Measurements from ENCODE around the gene HOXD13.

Gene HOXD13

DNA sequence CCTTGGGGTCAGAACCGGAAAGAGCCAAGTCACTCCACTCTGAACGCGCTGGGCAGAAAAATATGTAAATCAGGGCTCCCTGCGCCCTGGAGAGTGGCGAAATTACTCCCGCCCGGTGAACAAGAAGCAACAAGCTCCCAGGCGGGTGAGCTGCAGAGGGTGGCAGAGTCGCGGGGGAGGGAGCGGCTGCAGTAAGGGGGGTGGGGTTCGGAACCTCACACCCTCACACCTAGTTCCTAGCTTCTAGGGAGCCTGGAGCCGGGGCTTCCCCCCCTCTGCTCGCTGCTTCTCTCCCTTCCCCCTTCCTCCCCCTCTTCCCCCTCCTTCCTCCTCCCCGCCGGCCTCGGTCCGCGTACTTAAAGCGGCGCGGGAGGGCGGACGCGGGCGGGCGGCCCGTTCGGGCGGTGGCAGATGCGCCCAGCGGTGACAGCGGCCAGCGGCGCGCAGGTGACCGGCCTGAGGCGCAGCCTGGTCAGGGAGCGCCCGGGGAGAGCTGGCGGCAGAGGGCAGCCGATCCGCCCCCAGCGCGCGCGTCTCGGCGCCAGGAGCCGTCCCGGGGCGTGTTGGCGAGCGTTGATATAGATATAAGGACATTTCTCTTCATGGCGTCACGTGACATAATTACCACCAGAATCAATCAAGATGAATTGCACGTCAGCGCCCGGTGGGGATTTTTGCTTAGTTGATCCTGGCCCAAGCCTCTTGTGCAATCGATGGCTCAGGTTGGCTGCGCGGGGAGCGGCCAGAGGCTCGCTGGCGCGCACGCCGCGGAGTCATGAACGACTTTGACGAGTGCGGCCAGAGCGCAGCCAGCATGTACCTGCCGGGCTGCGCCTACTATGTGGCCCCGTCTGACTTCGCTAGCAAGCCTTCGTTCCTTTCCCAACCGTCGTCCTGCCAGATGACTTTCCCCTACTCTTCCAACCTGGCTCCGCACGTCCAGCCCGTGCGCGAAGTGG is 14.3 kb downstream of the HOXD13 start, which contains the start of gene HOXD11:
TSS of gene HOXD11 (plus strand) at position 700 of the 959 bp plus-strand sequence. CDS start at position 776, 76 bp downstream.
- DNase-seq (ENCODE audit: low read depth in 2 of 2), result no peak

DNA sequence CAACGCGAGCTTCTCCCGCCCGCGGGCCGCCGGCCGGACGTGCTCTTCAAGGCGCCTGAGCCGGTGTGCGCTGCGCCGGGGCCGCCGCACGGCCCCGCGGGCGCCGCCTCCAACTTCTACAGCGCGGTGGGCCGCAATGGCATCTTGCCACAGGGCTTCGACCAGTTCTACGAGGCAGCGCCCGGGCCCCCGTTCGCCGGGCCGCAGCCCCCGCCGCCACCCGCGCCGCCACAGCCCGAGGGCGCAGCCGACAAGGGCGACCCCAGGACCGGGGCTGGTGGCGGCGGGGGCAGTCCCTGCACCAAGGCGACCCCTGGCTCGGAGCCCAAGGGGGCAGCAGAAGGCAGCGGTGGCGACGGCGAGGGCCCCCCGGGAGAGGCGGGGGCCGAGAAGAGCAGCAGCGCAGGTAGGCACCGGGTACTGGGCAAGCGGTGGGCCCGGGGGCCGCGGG is 15.2 kb downstream of the HOXD13 start:
- DNase-seq (ENCODE audit: low read depth in 2 of 2), result no peak

DNA sequence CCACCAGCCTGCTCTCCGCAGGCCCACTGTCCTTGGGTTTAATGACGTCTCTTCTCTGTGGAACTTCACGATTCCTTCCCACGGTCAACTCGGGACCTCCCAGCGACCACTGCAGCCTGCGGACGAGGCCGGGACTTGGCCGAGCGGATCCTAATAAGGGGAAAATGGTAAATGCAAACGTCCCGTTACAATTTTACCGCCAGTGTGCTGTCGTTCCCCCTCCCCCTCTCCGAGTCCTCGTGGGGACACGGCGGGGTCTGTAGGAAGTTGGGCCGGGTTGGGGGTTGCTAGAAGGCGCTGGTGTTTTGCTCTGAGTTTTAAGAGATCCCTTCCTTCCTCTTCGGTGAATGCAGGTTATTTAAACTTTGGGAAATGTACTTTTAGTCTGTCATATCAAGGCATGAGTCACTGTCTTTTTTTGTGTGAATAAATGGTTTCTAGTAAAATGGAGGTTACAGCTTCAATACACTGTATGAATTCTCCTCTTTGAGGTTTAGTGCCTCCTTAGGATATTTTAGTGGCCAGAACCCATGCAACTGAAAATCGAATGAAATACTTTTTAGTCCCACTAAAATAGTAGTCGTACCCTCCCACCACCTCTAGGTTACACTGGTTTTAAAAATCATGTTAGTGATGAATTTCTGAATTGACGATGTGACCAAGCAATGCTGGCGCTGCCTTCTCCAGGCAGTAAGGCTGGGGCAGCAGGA is 16.8 kb downstream of the HOXD13 start:
- DNase-seq (ENCODE audit: low read depth in 2 of 2), result no peak

- DNase-seq (ENCODE audit: low read depth in 2 of 2), result no peak
These were observed 17.4 kb downstream of the HOXD13 start for GRCh38 chr2:176109946-176110345.

DNA sequence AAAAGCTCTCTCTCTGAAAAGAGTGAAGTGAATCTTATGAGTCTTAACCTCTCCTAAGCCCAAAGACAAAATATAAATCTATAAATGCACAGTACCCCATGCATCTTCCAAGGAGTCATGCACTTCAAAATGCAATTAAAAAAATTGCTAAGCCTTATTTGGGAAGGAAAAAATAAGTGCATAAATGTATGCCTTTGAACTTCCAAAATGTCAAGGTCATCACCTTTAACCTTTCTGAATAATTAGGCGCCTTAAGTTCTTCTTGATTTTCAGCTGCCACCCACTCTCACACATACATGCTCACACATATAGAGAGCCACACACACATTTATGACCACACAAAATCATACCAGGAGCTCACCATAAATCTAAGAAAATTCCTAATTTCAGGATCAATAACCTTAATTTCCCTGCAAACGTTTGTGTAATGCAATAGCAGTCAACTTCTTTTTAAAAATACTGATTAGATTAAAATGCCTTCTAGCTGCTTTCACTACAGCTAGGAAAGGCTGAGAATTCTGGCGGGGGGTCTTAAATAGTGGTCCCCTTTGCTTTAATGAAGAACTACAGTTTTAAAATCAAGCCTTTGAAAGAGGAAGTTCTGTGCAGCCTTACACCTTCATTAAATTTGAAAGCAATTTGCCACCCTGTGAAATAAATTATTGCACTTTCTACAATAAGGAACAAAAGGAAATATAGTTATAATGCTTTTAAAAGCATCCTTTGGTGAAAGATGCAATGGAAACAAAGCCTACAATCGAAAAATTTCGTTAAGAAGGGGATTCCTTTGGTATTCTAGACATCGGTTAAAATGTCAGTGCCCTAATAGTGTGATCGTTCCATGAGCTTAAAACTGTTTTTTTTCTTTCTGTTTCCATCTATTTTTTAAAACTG is 18.1 kb downstream of the HOXD13 start:
- no peak for DNase-seq (ENCODE audit: low read depth in 2 of 2)

GRCh38 chr2:176111309-176111663 is 18.8 kb downstream of the HOXD13 start:
- no peak for DNase-seq (ENCODE audit: low read depth in 2 of 2)

DNA sequence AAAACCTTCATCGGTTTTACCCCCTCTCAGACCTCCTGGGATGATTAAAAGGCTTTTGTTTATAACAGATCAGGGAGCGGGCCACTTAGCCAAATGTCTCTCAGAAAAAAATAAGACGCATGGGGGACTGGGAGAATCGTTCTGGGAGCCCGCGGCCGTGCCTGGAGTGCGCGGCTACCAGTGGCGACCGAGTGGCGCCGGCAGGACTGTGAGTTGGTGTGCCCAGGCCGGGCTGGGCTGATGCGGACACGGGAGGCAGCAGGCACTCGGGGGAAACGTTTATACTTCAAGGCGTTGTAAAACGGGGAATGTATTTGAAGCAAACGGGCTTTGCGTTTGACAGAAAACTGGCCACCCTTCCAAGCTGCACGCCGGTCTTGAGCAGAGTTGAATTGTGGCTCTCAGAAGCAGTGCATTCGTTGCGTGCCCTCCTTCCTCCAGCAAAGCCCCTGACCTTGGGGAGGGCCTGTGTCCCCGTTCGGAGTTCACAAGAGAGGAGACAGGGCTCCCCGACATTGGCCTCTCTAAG is 19.4 kb downstream of the HOXD13 start:
- DNase-seq (ENCODE audit: low read depth in 2 of 2), result no peak

- DNase-seq (ENCODE audit: low read depth in 2 of 2), result no peak
These were observed 20.1 kb downstream of the HOXD13 start for GRCh38 chr2:176112375-176113302.

GRCh38 chr2:176114120-176114929 is 21.8 kb downstream of the HOXD13 start:
- no peak for DNase-seq (ENCODE audit: low read depth in 2 of 2)

GRCh38 chr2:176114930-176115625 is 22.6 kb downstream of the HOXD13 start:
- DNase-seq (ENCODE audit: low read depth in 2 of 2), result no peak

DNA sequence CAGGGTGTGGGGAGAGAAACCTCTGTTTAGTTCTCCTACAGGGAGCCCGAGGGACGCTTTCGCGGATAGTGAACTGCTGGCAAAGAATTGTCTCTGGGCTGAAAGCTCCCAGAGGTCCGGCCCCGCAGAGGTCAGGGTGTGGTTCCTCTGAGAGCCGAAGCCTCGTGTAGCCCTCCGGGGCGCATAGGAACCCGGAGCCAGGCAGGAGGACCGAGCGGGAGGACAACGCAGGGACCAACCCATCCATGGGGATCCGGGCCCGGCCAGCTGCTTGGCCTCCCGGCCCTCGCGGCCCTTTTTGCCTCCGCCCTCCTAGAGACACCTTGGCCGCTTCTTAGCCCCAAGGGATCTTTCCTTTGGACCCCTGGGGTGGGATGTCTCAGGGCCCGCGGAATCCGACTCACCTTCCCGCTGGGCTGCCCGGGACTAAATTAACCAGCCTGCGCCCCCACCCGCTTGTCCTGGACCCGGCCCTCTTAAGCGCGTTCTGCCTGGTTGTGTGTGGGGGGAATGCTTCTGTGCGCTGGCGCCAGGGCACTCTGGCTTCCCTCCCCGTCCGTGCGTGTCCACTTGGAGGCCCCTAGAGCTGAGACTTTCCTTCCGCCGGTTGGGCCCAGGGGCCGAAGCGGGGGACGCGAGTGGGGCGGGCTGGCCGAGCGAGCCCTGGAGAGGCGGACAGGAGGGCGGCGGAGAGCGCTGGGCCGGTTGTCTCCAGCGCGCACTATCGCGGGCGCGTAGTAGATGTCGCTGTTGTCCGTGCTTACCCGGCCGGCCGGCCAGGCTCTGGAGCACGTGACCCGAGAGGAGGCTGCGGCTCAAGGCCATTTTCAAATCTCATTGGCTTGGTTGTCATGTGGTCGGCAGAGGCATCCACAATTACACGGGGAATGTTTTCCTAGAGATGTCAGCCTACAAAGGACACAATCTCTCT is 23.6 kb downstream of the HOXD13 start, which contains the start of gene HOXD10:
TSS of gene HOXD10 (plus strand) at position 896 of the 931 bp plus-strand sequence. CDS start 56 bp downstream, outside the sequence.
- no peak for DNase-seq (ENCODE audit: low read depth in 2 of 2)

- no peak for DNase-seq (ENCODE audit: low read depth in 2 of 2)
These were observed 24.8 kb downstream of the HOXD13 start for GRCh38 chr2:176117162-176117822.

GRCh38 chr2:176117823-176118371 is 25.4 kb downstream of the HOXD13 start:
- no peak for DNase-seq (ENCODE audit: low read depth in 2 of 2)

DNA sequence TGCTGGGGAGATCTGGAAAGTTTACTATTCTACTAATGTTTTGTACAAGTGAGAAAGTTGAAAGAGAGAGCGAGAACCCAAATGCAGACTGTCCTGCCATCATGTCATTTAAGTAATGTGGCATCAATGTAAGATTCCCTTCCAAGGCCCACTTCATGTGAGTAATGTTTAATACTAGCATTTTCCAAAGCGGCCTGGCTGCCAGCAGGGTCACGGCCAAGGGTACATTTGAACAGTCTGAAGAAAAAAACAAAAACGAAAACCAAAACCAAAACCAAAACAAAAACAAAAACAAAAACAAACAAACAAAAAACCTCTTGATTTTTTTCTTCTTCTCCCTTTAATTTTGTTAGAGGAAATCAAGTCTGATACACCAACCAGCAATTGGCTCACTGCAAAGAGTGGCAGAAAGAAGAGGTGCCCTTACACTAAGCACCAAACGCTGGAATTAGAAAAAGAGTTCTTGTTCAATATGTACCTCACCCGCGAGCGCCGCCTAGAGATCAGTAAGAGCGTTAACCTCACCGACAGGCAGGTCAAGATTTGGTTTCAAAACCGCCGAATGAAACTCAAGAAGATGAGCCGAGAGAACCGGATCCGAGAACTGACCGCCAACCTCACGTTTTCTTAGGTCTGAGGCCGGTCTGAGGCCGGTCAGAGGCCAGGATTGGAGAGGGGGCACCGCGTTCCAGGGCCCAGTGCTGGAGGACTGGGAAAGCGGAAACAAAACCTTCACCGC is 26.2 kb downstream of the HOXD13 start:
- DNase-seq (ENCODE audit: low read depth in 2 of 2), result no peak

DNA sequence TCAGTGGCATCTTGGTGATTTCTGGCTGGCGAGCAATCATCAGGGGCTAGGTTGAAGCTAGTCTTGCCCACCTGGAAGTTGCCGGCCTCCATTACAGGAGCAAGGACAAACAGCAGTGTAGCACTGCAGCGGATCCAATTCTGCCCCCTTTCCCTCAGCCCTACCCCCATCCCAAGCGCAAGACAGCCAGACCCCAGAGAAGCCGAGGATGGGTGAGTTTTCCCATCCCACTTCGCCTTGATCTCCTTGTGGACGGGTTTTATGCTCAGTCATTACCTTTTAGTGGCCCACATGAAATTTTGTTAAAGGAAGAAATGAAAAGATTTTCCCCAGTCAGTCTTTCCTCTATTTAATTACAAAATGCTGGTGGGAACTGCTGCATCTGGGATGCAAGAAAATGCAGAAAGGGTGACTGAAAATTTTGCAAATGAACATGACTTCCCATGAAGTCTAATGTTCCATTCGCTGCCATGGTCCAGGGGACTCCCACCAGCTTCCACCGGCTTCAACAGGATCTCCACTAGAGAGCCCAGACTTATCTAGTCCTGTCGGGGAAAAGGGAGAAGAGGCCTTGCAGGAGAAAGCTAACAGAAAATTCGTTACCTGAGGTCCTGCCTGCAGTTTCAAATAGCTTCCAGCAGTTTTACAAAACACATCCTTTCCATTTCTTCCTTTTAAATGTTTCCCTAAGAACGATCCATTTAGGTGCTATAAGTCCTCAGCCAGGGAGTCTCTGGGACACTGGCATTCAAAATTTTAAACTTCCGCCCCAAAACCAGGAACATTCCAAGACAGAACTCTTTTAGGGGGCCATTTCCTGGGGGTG is 28.1 kb downstream of the HOXD13 start:
- no peak for DNase-seq (ENCODE audit: low read depth in 2 of 2)

Data from activated CD8-positive, alpha-beta memory T cell treated with anti-CD3 and anti-CD28 coated beads for 4 hours (primary cell).